Hepatocyte (in vitro differentiated cells): ENCODE data around the gene TSR3. TPM values are rescaled to one million over a fixed set of nuclear protein-coding genes. Genes with fewer than 3 reads are reported as not detected.

ENCODE experiments used
- DNase-seq: peaks from one replicate; pipeline ENCODE4 v3.0.0-alpha.2; 2016; ENCODE audit warnings: low spot score
- H2AFZ ChIP-seq: fragments of 200-600 bp; sonication (generic); 2 replicates; pipeline ENCODE4 v1.6.0; 2016; ENCODE audit warnings: antibody characterized with exemption, mild to moderate bottlenecking
- H3K27ac ChIP-seq: fragments of 200-600 bp; sonication (generic); 2 replicates; pipeline ENCODE4 v1.5.1; 2016; ENCODE audit warnings: mild to moderate bottlenecking
- H3K27me3 ChIP-seq: fragments of 200-600 bp; sonication (generic); 2 replicates; pipeline ENCODE4 v1.6.1; 2016
- H3K36me3 ChIP-seq: fragments of 200-600 bp; sonication (generic); replicated peaks from 2 replicates; pipeline ENCODE4 v1.5.1; 2016; ENCODE audit warnings: low read depth; ENCODE audit not compliant: insufficient read depth
- H3K4me1 ChIP-seq: fragments of 200-600 bp; sonication (generic); 2 replicates; pipeline ENCODE4 v1.5.1; 2016; ENCODE audit warnings: mild to moderate bottlenecking, moderate library complexity; ENCODE audit not compliant: insufficient read depth
- H3K4me2 ChIP-seq: fragments of 200-600 bp; sonication (generic); 2 replicates; pipeline ENCODE4 v1.6.0; 2016
- H3K4me3 ChIP-seq: fragments of 200-600 bp; sonication (generic); 2 replicates; pipeline ENCODE4 v1.5.1; 2016; ENCODE audit warnings: mild to moderate bottlenecking
- H3K79me2 ChIP-seq: fragments of 200-600 bp; sonication (generic); 2 replicates; pipeline ENCODE4 v1.6.0; 2017; ENCODE audit warnings: mild to moderate bottlenecking
- H3K9me2 ChIP-seq: fragments of 200-600 bp; sonication (generic); replicated peaks from 2 replicates; pipeline ENCODE4 v1.6.0; 2017; ENCODE audit warnings: mild to moderate bottlenecking; ENCODE audit not compliant: insufficient read depth
- H3K9me3 ChIP-seq: fragments of 200-600 bp; sonication (generic); 2 replicates; pipeline ENCODE4 v1.5.1; 2016; ENCODE audit warnings: low read depth, mild to moderate bottlenecking
- H4K20me1 ChIP-seq: fragments of 200-600 bp; sonication (generic); 2 replicates; pipeline ENCODE4 v1.6.0; 2016; ENCODE audit warnings: mild to moderate bottlenecking; ENCODE audit not compliant: insufficient read depth, poor library complexity, severe bottlenecking
- EZH2 ChIP-seq: fragments of 200-600 bp; sonication (generic); IDR thresholded peaks from 2 replicates; pipeline ENCODE4 v1.6.1; 2016; ENCODE audit warnings: antibody characterized with exemption, mild to moderate bottlenecking, borderline replicate concordance
- EZH2phosphoT487 ChIP-seq: fragments of 200-600 bp; sonication (generic); IDR thresholded peaks from one replicate; pipeline ENCODE4 v1.6.1; 2018; ENCODE audit warnings: antibody characterized with exemption, mild to moderate bottlenecking, low read depth, moderate library complexity; ENCODE audit not compliant: unreplicated experiment, severe bottlenecking
- whole genome bisulfite sequencing: methylation state at CpG from one replicate; pipeline ENCODE4 v1.1.6; 2016; ENCODE audit warnings: low lambda C conversion rate; ENCODE audit errors: missing lambda C conversion rate; 5-methylcytosine and 5-hydroxymethylcytosine counted together
- polyA plus RNA-seq: library from polyadenylated mRNA; unstranded; fragments of >200 nt; fragmentation: Nextera tagmentation; extraction: Ambion mirVana; gene quantifications from 2 replicates; pipeline ENCODE4 v1.2.1, GENCODE V29; 2016
- total RNA-seq: library from RNA; depleted of rRNA; stranded (reverse); fragments of >200 nt; gene quantifications from 2 replicates; pipeline ENCODE4 v1.2.3, GENCODE V29; 2014
- TF ChIP-seq, protein P1 (sequence below): fragments of 200-600 bp; sonication (generic); IDR thresholded peaks from 2 replicates; pipeline ENCODE4 v1.5.1; 2016; ENCODE audit warnings: antibody characterized with exemption, mild to moderate bottlenecking; ENCODE audit not compliant: poor library complexity

TSR3 gene
- total and polyA plus RNA-seq, 2 experiments from 2014 or later, result 73.0 to 137 TPM

DNA sequence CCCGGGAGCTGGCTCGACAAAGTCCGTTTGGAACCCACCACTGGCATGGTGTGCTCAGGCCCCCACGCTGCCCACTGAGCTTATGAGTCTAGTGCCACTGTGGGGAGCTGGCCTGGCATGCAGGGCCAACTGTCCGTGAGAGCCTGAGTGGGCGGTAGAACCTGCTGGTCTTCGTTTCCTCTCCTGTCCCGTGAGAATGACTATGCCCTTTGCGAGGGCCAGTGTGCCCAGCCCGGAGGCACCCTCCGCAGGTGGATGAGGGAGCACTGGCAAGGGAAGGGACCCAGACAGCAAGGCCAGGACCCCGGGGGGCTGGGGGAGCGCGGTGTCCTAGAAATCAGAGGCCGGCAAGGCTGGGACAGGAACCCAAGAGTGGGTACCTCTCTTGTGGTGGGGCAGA, 15.1 kb downstream of the TSR3 start:
- Histone ChIP-seq H2AFZ (no peak overlapping the region), H3K9me2 (no peaks in the 10 kb centered on the region), H3K4me1 (peaks cover 20% of the 10 kb centered on the region), H3K4me3 (no peak overlapping the region), H3K27ac (no peak overlapping the region), H3K36me3 (no peaks in the 10 kb centered on the region), H3K27me3 (peaks cover 52% of the 10 kb centered on the region), H3K9me3 (no peaks in the 10 kb centered on the region), H4K20me1 (no peaks in the 10 kb centered on the region), H3K79me2 (no peaks in the 10 kb centered on the region), H3K4me2 (no peak overlapping the region)
- no peak for TF ChIP-seq EZH2phosphoT487
- TF ChIP-seq EZH2, result no peak
- TF ChIP-seq, protein P1, sequence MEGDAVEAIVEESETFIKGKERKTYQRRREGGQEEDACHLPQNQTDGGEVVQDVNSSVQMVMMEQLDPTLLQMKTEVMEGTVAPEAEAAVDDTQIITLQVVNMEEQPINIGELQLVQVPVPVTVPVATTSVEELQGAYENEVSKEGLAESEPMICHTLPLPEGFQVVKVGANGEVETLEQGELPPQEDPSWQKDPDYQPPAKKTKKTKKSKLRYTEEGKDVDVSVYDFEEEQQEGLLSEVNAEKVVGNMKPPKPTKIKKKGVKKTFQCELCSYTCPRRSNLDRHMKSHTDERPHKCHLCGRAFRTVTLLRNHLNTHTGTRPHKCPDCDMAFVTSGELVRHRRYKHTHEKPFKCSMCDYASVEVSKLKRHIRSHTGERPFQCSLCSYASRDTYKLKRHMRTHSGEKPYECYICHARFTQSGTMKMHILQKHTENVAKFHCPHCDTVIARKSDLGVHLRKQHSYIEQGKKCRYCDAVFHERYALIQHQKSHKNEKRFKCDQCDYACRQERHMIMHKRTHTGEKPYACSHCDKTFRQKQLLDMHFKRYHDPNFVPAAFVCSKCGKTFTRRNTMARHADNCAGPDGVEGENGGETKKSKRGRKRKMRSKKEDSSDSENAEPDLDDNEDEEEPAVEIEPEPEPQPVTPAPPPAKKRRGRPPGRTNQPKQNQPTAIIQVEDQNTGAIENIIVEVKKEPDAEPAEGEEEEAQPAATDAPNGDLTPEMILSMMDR, result no peak
- WGBS, result 85% methylated on average over 14 of the region's 15 CpGs
- DNase-seq, result no peak

DNA sequence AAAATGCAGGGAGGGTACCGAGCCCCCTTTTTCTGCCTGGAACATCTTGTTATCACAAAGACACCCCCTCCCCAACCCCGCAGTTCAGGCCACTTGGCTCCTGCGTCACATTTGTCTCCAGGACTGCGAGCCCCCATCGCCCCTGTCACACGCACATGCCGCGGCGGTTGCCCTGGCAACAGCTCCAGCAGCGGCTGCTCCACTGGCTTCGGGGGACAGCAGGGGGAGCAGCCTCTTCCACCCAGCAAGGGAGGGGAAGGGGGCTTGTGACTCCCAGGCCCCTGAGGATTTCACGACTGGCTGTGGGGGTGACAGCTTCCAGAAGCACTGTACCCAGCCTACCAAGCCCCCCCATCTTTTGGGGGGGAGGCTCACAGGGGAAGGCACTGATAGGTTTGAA, 15.7 kb downstream of the TSR3 start:
- TF ChIP-seq EZH2, result no peak
- TF ChIP-seq, protein P1, result no peak
- no peak for TF ChIP-seq EZH2phosphoT487
- Histone ChIP-seq H3K4me1 (peaks cover 25% of the 10 kb centered on the region), H3K27ac (no peak overlapping the region), H3K4me2 (no peak overlapping the region), H3K79me2 (no peaks in the 10 kb centered on the region), H3K4me3 (no peak overlapping the region), H4K20me1 (no peaks in the 10 kb centered on the region), H2AFZ (no peak overlapping the region), H3K36me3 (no peaks in the 10 kb centered on the region), H3K27me3 (peaks cover 56% of the 10 kb centered on the region), H3K9me3 (no peaks in the 10 kb centered on the region), H3K9me2 (no peaks in the 10 kb centered on the region)
- no peak for DNase-seq
- WGBS, result 32% methylated on average over 11 of the region's 12 CpGs

DNA sequence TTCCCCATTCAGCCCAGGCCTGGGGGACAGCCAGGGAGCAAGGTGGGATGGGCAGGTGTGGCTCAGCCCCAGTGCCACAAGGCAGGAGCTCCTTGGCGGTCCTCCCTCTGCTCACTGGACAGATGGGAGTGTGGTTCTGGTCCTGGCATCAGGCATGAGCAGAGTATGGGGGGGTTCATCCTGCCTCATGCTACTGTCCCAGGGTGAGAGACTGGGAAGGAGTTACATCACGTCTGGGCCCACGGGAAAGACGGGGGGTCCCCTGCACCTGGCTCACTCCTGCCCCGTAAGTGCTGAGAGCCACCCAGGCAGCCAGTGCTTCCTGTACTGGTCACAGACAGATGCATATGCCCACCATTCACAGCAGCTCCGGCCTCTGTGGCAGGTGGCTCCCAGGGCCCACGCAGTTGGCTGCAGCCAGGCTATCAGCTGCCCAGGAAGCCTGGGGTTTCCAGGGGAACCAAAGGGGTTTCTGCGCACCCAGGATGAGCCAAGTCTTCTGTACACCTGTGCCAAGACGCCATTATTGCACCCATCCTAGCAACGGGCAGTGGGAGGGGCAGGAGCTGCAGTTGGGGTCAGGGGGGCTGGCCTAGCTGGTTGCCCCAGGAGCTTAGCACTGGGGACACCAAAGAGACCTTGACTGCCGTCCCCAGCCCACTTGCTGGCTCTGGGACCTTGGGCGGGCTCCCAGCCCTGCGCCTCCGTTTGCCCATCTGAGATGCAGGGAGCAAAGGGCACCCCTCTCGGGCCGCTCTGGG, 16.3 kb downstream of the TSR3 start:
- H3K79me2 ChIP-seq, result no peaks in the 10 kb centered on the region

More for the DNA sequence above, 16.3 kb downstream of the TSR3 start:
- DNase-seq, result no peak
- Histone ChIP-seq H3K9me2 (no peaks in the 10 kb centered on the region), H3K9me3 (no peaks in the 10 kb centered on the region), H2AFZ (no peak overlapping the region), H3K36me3 (no peaks in the 10 kb centered on the region), H3K4me2 (no peak overlapping the region), H3K4me3 (no peak overlapping the region), H4K20me1 (no peaks in the 10 kb centered on the region), H3K27me3 (peaks cover 56% of the 10 kb centered on the region), H3K27ac (no peak overlapping the region), H3K4me1 (peaks cover 25% of the 10 kb centered on the region)
- TF ChIP-seq EZH2 (no peak), EZH2phosphoT487 (no peak)
- TF ChIP-seq, protein P1, result no peak
- 74% methylated on average over 14 of the region's 16 CpGs for WGBS
